ENCODE measurements around the gene C1QTNF8.

C1QTNF8 gene

GRCh38 chr16:1096169-1097082 is at the start of gene C1QTNF8:
C1QTNF8 (minus strand) TSS chr16:1096244; CDS start chr16:1094922, 1,322 bp downstream.
- no peak for DNase-seq

- DNase-seq = no peak
Observed at GRCh38 chr16:1145383-1146100, 49.5 kb upstream of the C1QTNF8 start.

GRCh38 chr16:1144476-1145382 is 48.7 kb upstream of the C1QTNF8 start:
- no peak for DNase-seq

GRCh38 chr16:1143761-1144450 is 47.9 kb upstream of the C1QTNF8 start:
- DNase-seq = no peak

- DNase-seq = no peak
Observed at GRCh38 chr16:1142911-1143310, 46.9 kb upstream of the C1QTNF8 start.

- no peak for DNase-seq
Observed at GRCh38 chr16:1141716-1142115, 45.7 kb upstream of the C1QTNF8 start.

- no peak for DNase-seq
Observed at GRCh38 chr16:1141191-1141590, 45.1 kb upstream of the C1QTNF8 start.

GRCh38 chr16:1140582-1141162 is 44.6 kb upstream of the C1QTNF8 start:
- no peak for DNase-seq

- DNase-seq = no peak
Observed at GRCh38 chr16:1137604-1138003, 41.6 kb upstream of the C1QTNF8 start.

- no peak for DNase-seq
Observed at GRCh38 chr16:1135459-1135825, 39.4 kb upstream of the C1QTNF8 start.

GRCh38 chr16:1134776-1135458 is 38.9 kb upstream of the C1QTNF8 start:
- DNase-seq = no peak

GRCh38 chr16:1133810-1134520 is 37.9 kb upstream of the C1QTNF8 start:
- no peak for DNase-seq

- DNase-seq = no peak
Observed at GRCh38 chr16:1133271-1133670, 37.2 kb upstream of the C1QTNF8 start.

- DNase-seq = no peak
Observed at GRCh38 chr16:1132431-1132830, 36.4 kb upstream of the C1QTNF8 start.

GRCh38 chr16:1131378-1131994 is 35.4 kb upstream of the C1QTNF8 start:
- DNase-seq = no peak

- DNase-seq = no peak
Observed at GRCh38 chr16:1130382-1130781, 34.3 kb upstream of the C1QTNF8 start.

GRCh38 chr16:1129106-1129960 is 33.3 kb upstream of the C1QTNF8 start:
- no peak for DNase-seq

GRCh38 chr16:1127971-1128715 is 32.1 kb upstream of the C1QTNF8 start:
- no peak for DNase-seq

- no peak for DNase-seq
Observed at GRCh38 chr16:1127101-1127500, 31.1 kb upstream of the C1QTNF8 start.
